IMR-90 (cell line): Measurements from ENCODE around the gene PMIS2. TPM values are rescaled to one million over a fixed set of nuclear protein-coding genes. Genes with fewer than 3 reads are reported as not detected.
A peak's percentile ranks its signal among the peaks of the same experiment; 100 is the strongest.

Experiments
- ATAC-seq: fragments of 200-7000 bp; cut with Tn5 transposase; 2 replicates; pipeline ENCODE4 v1.9.1; 2020; ENCODE audit warnings: low read depth, mild to moderate bottlenecking, moderate library complexity
- BruUV-seq: library from RNA; stranded (reverse); fragments of 400-500 nt; replicated peaks from 2 replicates; lab custom pipeline; 2021; lab: Mats Ljungman, UMichigan
- CTCF ChIA-PET: fragments of 300-600 bp; formaldehyde crosslinking; extraction: SDS; loops from one replicate; lab custom pipeline; 2021; ENCODE audit warnings: antibody characterized with exemption; lab: Yijun Ruan, JAX
- POLR2A ChIA-PET: fragments of 300-600 bp; sonication (Branson Sonifier 250); formaldehyde crosslinking; loops from one replicate; lab custom pipeline; 2022; ENCODE audit warnings: antibody characterized with exemption; ENCODE audit not compliant: unreplicated experiment; lab: Charles Lee
- DNase-seq: peaks from one replicate; pipeline ENCODE4 v3.0.0; 2013
- H2AFZ ChIP-seq: replicated peaks from 2 replicates; pipeline ENCODE3; 2013; ENCODE audit warnings: low read length, mild to moderate bottlenecking; ENCODE audit not compliant: poor library complexity
- H2AK5ac ChIP-seq: 2 replicates; pipeline ENCODE4 v1.6.1; 2013; ENCODE audit warnings: low read depth, low read length, inconsistent platforms
- H2AK9ac ChIP-seq: replicated peaks from 2 replicates; pipeline ENCODE3; 2013; ENCODE audit warnings: mild to moderate bottlenecking, low read depth, low read length, moderate library complexity; ENCODE audit not compliant: poor library complexity
- H2BK120ac ChIP-seq: 2 replicates; pipeline ENCODE4 v1.6.1; 2013; ENCODE audit warnings: low read depth, low read length, inconsistent platforms
- H2BK15ac ChIP-seq: 3 replicates; pipeline ENCODE4 v1.6.1; 2013; ENCODE audit warnings: low read depth, low read length, inconsistent platforms
- H2BK20ac ChIP-seq: 2 replicates; pipeline ENCODE4 v1.6.1; 2013; ENCODE audit warnings: low read depth, mild to moderate bottlenecking, inconsistent platforms, low read length, moderate library complexity
- H2BK5ac ChIP-seq: 2 replicates; pipeline ENCODE4 v1.6.1; 2013; ENCODE audit warnings: mild to moderate bottlenecking, low read depth, low read length, inconsistent platforms; ENCODE audit not compliant: poor library complexity, severe bottlenecking
- H3K14ac ChIP-seq: replicated peaks from 2 replicates; pipeline ENCODE4 v1.6.1; 2013; ENCODE audit warnings: low read depth, low read length, inconsistent platforms
- H3K18ac ChIP-seq: 2 replicates; pipeline ENCODE4 v1.6.1; 2013; ENCODE audit warnings: low read depth, low read length, control low read depth
- H3K23ac ChIP-seq: 2 replicates; pipeline ENCODE4 v1.6.1; 2013; ENCODE audit warnings: low read depth, low read length, inconsistent platforms
- H3K27ac ChIP-seq: 2 replicates; pipeline ENCODE4 v1.5.1; 2013; ENCODE audit warnings: mild to moderate bottlenecking, control low read depth, low read length; ENCODE audit not compliant: insufficient read depth
- H3K27me3 ChIP-seq: 2 replicates; pipeline ENCODE4 v1.6.1; 2013; ENCODE audit warnings: low read length; ENCODE audit not compliant: control insufficient read depth, insufficient read depth
- H3K36me3 ChIP-seq: 2 replicates; pipeline ENCODE4 v1.6.1; 2013; ENCODE audit warnings: low read length, mixed read lengths; ENCODE audit not compliant: control insufficient read depth, insufficient read depth
- H3K4ac ChIP-seq: 2 replicates; pipeline ENCODE4 v1.6.1; 2013; ENCODE audit warnings: low read depth, low read length, inconsistent platforms
- H3K4me1 ChIP-seq: 2 replicates; pipeline ENCODE4 v1.6.1; 2013; ENCODE audit warnings: low read length, mixed read lengths; ENCODE audit not compliant: control insufficient read depth, insufficient read depth
- H3K4me2 ChIP-seq: 2 replicates; pipeline ENCODE4 v1.6.1; 2013; ENCODE audit warnings: low read depth, mild to moderate bottlenecking, control low read depth, low read length, moderate library complexity
- H3K4me3 ChIP-seq: 2 replicates; pipeline ENCODE4 v1.5.1; 2013; ENCODE audit warnings: low read depth, mild to moderate bottlenecking, control low read depth, low read length, moderate library complexity; ENCODE audit not compliant: insufficient read depth
- H3K56ac ChIP-seq: 2 replicates; pipeline ENCODE4 v1.6.1; 2013; ENCODE audit warnings: low read length, inconsistent platforms; ENCODE audit not compliant: insufficient read depth; ENCODE audit errors: extremely low read depth
- H3K79me1 ChIP-seq, 2 experiments: 2 replicates each; pipeline ENCODE4 v1.6.1; 2013; ENCODE audit warnings: low read length in 2 of 2, inconsistent platforms in 1 of 2, low read depth in 1 of 2
- H3K9ac ChIP-seq: 2 replicates; pipeline ENCODE4 v1.6.1; 2013; ENCODE audit warnings: low read depth, low read length, control low read depth
- H3K9me1 ChIP-seq: 2 replicates; pipeline ENCODE4 v1.6.1; 2013; ENCODE audit warnings: low read length, inconsistent platforms; ENCODE audit not compliant: insufficient read depth
- H3K9me3 ChIP-seq: 2 replicates; pipeline ENCODE4 v1.6.1; 2013; ENCODE audit warnings: low read length; ENCODE audit not compliant: control insufficient read depth, insufficient read depth
- H4K20me1 ChIP-seq: 2 replicates; pipeline ENCODE4 v1.6.1; 2013; ENCODE audit warnings: low read length, inconsistent platforms; ENCODE audit not compliant: insufficient read depth
- H4K5ac ChIP-seq: 2 replicates; pipeline ENCODE4 v1.6.1; 2013; ENCODE audit warnings: mild to moderate bottlenecking, low read depth, low read length, control low read depth
- H4K8ac ChIP-seq, 2 experiments: 2 replicates each; pipeline ENCODE4 v1.6.1; 2013; ENCODE audit warnings: low read depth in 2 of 2, low read length in 2 of 2, control low read depth in 1 of 2, inconsistent platforms in 1 of 2
- H4K91ac ChIP-seq: 2 replicates; pipeline ENCODE4 v1.6.1; 2013; ENCODE audit warnings: low read depth, low read length, inconsistent platforms; ENCODE audit not compliant: insufficient read depth
- BHLHE40 ChIP-seq: fragments of 150-350 bp; IDR thresholded peaks from 2 replicates; pipeline ENCODE4 v1.6.1; 2016; ENCODE audit warnings: mild to moderate bottlenecking, low read depth, low read length
- CEBPB ChIP-seq: IDR thresholded peaks from 2 replicates; pipeline ENCODE4 v1.6.1; 2012; ENCODE audit warnings: low read depth, low read length, improper control_type of control experiment
- CHD1 ChIP-seq: IDR thresholded peaks from 2 replicates; pipeline ENCODE4 v1.6.1; 2012; ENCODE audit warnings: low read depth, low read length, improper control_type of control experiment
- CTCF ChIP-seq: conservative IDR thresholded peaks from 2 replicates; pipeline ENCODE4 v1.5.1; 2012; ENCODE audit warnings: mild to moderate bottlenecking, low read depth, low read length, improper control_type of control experiment
- FOS ChIP-seq: fragments of 150-350 bp; IDR thresholded peaks from 2 replicates; pipeline ENCODE4 v1.6.1; 2016; ENCODE audit warnings: low read depth, low read length
- MAFK ChIP-seq: IDR thresholded peaks from 2 replicates; pipeline ENCODE4 v1.6.1; 2012; ENCODE audit warnings: low read depth, low read length, improper control_type of control experiment
- MAZ ChIP-seq: IDR thresholded peaks from 2 replicates; pipeline ENCODE4 v1.6.1; 2012; ENCODE audit warnings: low read depth, mild to moderate bottlenecking, low read length, improper control_type of control experiment, moderate library complexity, borderline replicate concordance
- MXI1 ChIP-seq: IDR thresholded peaks from 2 replicates; pipeline ENCODE4 v1.6.1; 2012; ENCODE audit warnings: low read depth, mild to moderate bottlenecking, low read length, moderate library complexity, borderline replicate concordance
- NFE2L2 ChIP-seq: fragments of 150-350 bp; IDR thresholded peaks from 2 replicates; pipeline ENCODE4 v1.6.1; 2016; ENCODE audit warnings: low read depth, mild to moderate bottlenecking, low read length
- POLR2A ChIP-seq: IDR thresholded peaks from 2 replicates; pipeline ENCODE4 v1.6.1; 2012; ENCODE audit warnings: mild to moderate bottlenecking, low read depth, low read length
- RAD21 ChIP-seq: IDR thresholded peaks from 2 replicates; pipeline ENCODE4 v1.6.1; 2012; ENCODE audit warnings: low read length, improper control_type of control experiment
- RCOR1 ChIP-seq: IDR thresholded peaks from 2 replicates; pipeline ENCODE4 v1.6.1; 2012; ENCODE audit warnings: mild to moderate bottlenecking, low read length, improper control_type of control experiment; ENCODE audit not compliant: insufficient replicate concordance
- SMC3 ChIP-seq: fragments of 150-350 bp; IDR thresholded peaks from 2 replicates; pipeline ENCODE4 v1.6.1; 2016; ENCODE audit warnings: low read depth, mild to moderate bottlenecking, antibody characterized with exemption, low read length, moderate library complexity
- USF2 ChIP-seq: fragments of 150-350 bp; IDR thresholded peaks from 2 replicates; pipeline ENCODE4 v1.6.1; 2017; ENCODE audit warnings: mild to moderate bottlenecking, antibody characterized with exemption, low read length, low read depth
- WGBS, 2 experiments: methylation state at CpG; one replicate each; pipeline versions ENCODE4 v1.1.5 to v1.1.7; 2013; ENCODE audit warnings: missing lambda C conversion rate in 2 of 2; ENCODE audit not compliant: insufficient read length in 1 of 2; ENCODE audit errors: extremely low coverage in 2 of 2; 5-methylcytosine and 5-hydroxymethylcytosine counted together
- dilution Hi-C: fragments of 300-500 bp; cut with HindIII; formaldehyde crosslinking; loops from one replicate; pipeline ENCODE4 v1.14.3; 2018; ENCODE audit warnings: low sequenced_read_pairs; ENCODE audit not compliant: unreplicated experiment
- in situ Hi-C: fragments of 300-500 bp; cut with MboI; formaldehyde crosslinking; loops from 3 replicates; pipeline ENCODE4 v1.14.3; 2019; ENCODE audit warnings: low sequenced_read_pairs, inconsistent platforms, mixed read lengths
- intact Hi-C: fragments of 100-400 bp; cut with micrococcal nuclease; formaldehyde crosslinking; loops from 2 replicates; pipeline ENCODE4 v1.10.0; 2022
- polyA plus RNA-seq, 3 experiments: library from polyadenylated mRNA; depleted of rRNA; stranded (reverse); fragments of >200 nt; gene quantifications; 2 replicates each; pipeline ENCODE4 v1.2.3, GENCODE V29; 2012; ENCODE audit warnings: low replicate concordance in 1 of 3
- total RNA-seq: library from RNA; depleted of rRNA; stranded (reverse); fragments of >200 nt; gene quantifications from 2 replicates; pipeline ENCODE4 v1.2.3, GENCODE V29; 2012

PMIS2 gene
- total and polyA plus RNA-seq, 2 of the 4 experiments (the other 2 are of a cell fraction), result not detected

GRCh38 chr19:35628565-35629331, 42.8 kb downstream of the PMIS2 start, which contains the start of gene RBM42:
Gene RBM42 (plus strand): TSS chr19:35629036. CDS start chr19:35629154, 118 bp downstream.
- no peaks in the 10 kb centered on the region for H4K20me1 ChIP-seq
- DNase-seq (peak; percentile 99), ATAC-seq (peak; percentile 100)
- 0% methylated on average over 35 of the region's 56 CpGs; no CpG with 5 or more reads in 1 of the 2 experiments for WGBS, 2 experiments
- H4K5ac ChIP-seq, result peak within 1 kb of the TSS; percentile 77
- dilution Hi-C loops, result no loop called here
- peak within 1 kb of the TSS; percentile 18; the same call in 1 of the 2 replicates for H2BK120ac ChIP-seq
- ChIA-PET POLR2A (no interaction called here), CTCF (no interaction called here)
- H2AK9ac ChIP-seq, result peak within 1 kb of the TSS; percentile 91
- peak within 1 kb of the TSS; percentile 77 for H3K14ac ChIP-seq
- H4K91ac ChIP-seq, result peak within 1 kb of the TSS; percentile 64
- peaks cover 2% of the 10 kb centered on the region; the same call in 1 of the 2 replicates for H3K4me1 ChIP-seq
- H3K79me1 ChIP-seq, result peaks cover 12 to 24% of the 10 kb centered on the region in 2 experiments
- in situ Hi-C loops, result no loop called here
- H3K4me2 ChIP-seq, result peak within 1 kb of the TSS; percentile 100
- H3K27me3 ChIP-seq, result no peaks in the 10 kb centered on the region
- no peak within 1 kb of the TSS for H2BK20ac ChIP-seq
- H2AFZ ChIP-seq, result peak within 1 kb of the TSS; percentile 92
- H3K9ac ChIP-seq, result peak within 1 kb of the TSS; percentile 82
- no peak within 1 kb of the TSS for H2BK15ac ChIP-seq
- H2AK5ac ChIP-seq, result peak within 1 kb of the TSS; percentile 88
- intact Hi-C loops, result loop anchor here (2.0 to 5.0 kb wide), 2 partner anchors 81 to 276 kb away; partner anchors contain the start of gene TMEM147
- peak within 1 kb of the TSS; percentile 66 for H3K4ac ChIP-seq
- H3K27ac ChIP-seq, result peak within 1 kb of the TSS; percentile 66
- BruUV-seq, result no TSS peak
- peak within 1 kb of the TSS; percentile 27 for H2BK5ac ChIP-seq
- peak within 1 kb of the TSS; percentile 80 for H3K56ac ChIP-seq
- no peaks in the 10 kb centered on the region for H3K9me3 ChIP-seq
- H3K9me1 ChIP-seq, result 0 out of 2 replicates have a peak, but pooled peaks cover 2% of the 10 kb centered on the region
- H4K8ac ChIP-seq, result peak within 1 kb of the TSS; percentile 94 to 98
- H3K18ac ChIP-seq, result no peak within 1 kb of the TSS
- H3K4me3 ChIP-seq, result peak within 1 kb of the TSS; percentile 65
- H3K36me3 ChIP-seq, result peaks cover 33% of the 10 kb centered on the region
- peak within 1 kb of the TSS; percentile 26; the same call in 1 of the 2 replicates for H3K23ac ChIP-seq
- TF ChIP-seq RAD21 (no peak), NFE2L2 (peak; percentile 48), RCOR1 (no peak), CHD1 (no peak), CEBPB (0 out of 2 replicates have a peak, but pooled peaks have one; percentile 4), SMC3 (no peak), CTCF (no peak), FOS (peak; percentile 83), MAFK (no peak), BHLHE40 (peak; percentile 12; the same call in 1 of the 2 replicates), MAZ (peak; percentile 90), MXI1 (peak; percentile 74), USF2 (no peak; the same call in 1 of the 2 replicates), POLR2A (peak; percentile 80; the same call in 1 of the 2 replicates)
